ENCODE data around the gene CCNI.
A peak's percentile ranks its signal among the peaks of the same experiment; 100 is the strongest.
"Not testable (repeated sequence)": the region's sequence is repeated elsewhere in the genome, so short reads cannot be mapped to it uniquely, and the experiment has no call there.

The CCNI gene

GRCh38 chr4:77075869-77076799, at the start of gene CCNI:
TSS of gene CCNI (minus strand) at chr4:77075989. CDS start at chr4:77066362, 9,627 bp downstream.
- DNase-seq (ENCODE audit: low spot score) = peak; percentile 92

GRCh38 chr4:77124576-77124975, 48.8 kb upstream of the CCNI start:
- no peak for DNase-seq (ENCODE audit: low spot score)

- no peak for DNase-seq (ENCODE audit: low spot score)
Measured at GRCh38 chr4:77123411-77123810, 47.6 kb upstream of the CCNI start.

GRCh38 chr4:77122656-77123055, 46.9 kb upstream of the CCNI start:
- DNase-seq (ENCODE audit: low spot score) = no peak

GRCh38 chr4:77121736-77122240, 46.0 kb upstream of the CCNI start:
- DNase-seq (ENCODE audit: low spot score) = no peak

- DNase-seq (ENCODE audit: low spot score) = no peak
Measured at GRCh38 chr4:77120886-77121508, 45.2 kb upstream of the CCNI start.

- no peak for DNase-seq (ENCODE audit: low spot score)
Measured at GRCh38 chr4:77117721-77118120, 41.9 kb upstream of the CCNI start.

- DNase-seq (ENCODE audit: low spot score) = no peak
Measured at GRCh38 chr4:77113069-77113468, 37.3 kb upstream of the CCNI start.

GRCh38 chr4:77110730-77111129, 34.9 kb upstream of the CCNI start:
- DNase-seq (ENCODE audit: low spot score) = no peak

GRCh38 chr4:77104791-77105540, 29.2 kb upstream of the CCNI start:
- DNase-seq (ENCODE audit: low spot score) = no peak

- DNase-seq (ENCODE audit: low spot score) = no peak
Measured at GRCh38 chr4:77104388-77104787, 28.6 kb upstream of the CCNI start.

- no peak for DNase-seq (ENCODE audit: low spot score)
Measured at GRCh38 chr4:77100234-77100633, 24.4 kb upstream of the CCNI start.

- no peak for DNase-seq (ENCODE audit: low spot score)
Measured at GRCh38 chr4:77097611-77098010, 21.8 kb upstream of the CCNI start.

- peak; percentile 79 for DNase-seq (ENCODE audit: low spot score)
Measured at GRCh38 chr4:77095101-77095821, 19.5 kb upstream of the CCNI start.

- DNase-seq (ENCODE audit: low spot score) = no peak
Measured at GRCh38 chr4:77094496-77094895, 18.7 kb upstream of the CCNI start.

GRCh38 chr4:77093401-77093800, 17.6 kb upstream of the CCNI start:
- DNase-seq (ENCODE audit: low spot score) = no peak

- no peak for DNase-seq (ENCODE audit: low spot score)
Measured at GRCh38 chr4:77092975-77093374, 17.2 kb upstream of the CCNI start.

GRCh38 chr4:77089866-77090265, 14.1 kb upstream of the CCNI start:
- DNase-seq (ENCODE audit: low spot score) = no peak

GRCh38 chr4:77087027-77087426, 11.2 kb upstream of the CCNI start:
- DNase-seq (ENCODE audit: low spot score) = not testable (repeated sequence)

- no peak for DNase-seq (ENCODE audit: low spot score)
Measured at GRCh38 chr4:77084019-77084639, 8.3 kb upstream of the CCNI start.

- no peak for DNase-seq (ENCODE audit: low spot score)
Measured at GRCh38 chr4:77082886-77083608, 7.3 kb upstream of the CCNI start.

Data from CD4-positive, alpha-beta T cell treated with Interleukin-2 at 100 ng/mL for 4 hours (primary cell).